GM21367 (cell line): ENCODE measurements around the gene RHOU.

Source experiments
- ATAC-seq: cut with Tn5 transposase; IDR thresholded peaks from one replicate; pipeline ENCODE4 v1.9.1; 2021; ENCODE audit not compliant: unreplicated experiment

Gene RHOU

DNA sequence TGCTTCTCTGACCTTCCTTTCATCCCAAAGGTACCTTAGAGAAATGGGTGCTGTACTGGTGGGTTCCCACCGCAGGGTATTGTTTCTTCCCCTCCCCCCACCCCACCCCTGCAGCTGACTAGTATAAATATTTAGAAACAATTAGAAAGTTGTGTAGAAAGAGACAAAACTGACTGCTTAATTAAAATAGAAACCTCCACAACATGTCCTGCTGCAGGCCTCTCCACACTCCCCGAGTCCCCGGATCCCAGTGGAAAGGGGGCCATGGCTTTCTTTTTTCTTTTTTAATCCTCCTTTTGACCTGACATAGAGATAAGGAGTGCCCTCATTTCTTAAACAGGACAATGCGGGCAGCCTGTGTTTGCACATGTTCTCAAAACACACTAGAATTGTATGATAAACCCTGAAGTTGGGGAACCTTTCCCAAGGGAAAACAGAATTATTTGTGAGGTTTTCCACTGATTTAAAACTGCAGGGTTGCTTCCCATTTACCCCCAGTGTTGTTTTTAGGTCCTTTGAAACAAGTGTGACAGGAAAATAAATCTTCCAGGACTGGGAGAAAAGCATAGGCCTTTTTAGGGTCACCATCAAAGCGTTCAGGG, 1.7 kb downstream of the RHOU start:
- no peak for ATAC-seq

DNA sequence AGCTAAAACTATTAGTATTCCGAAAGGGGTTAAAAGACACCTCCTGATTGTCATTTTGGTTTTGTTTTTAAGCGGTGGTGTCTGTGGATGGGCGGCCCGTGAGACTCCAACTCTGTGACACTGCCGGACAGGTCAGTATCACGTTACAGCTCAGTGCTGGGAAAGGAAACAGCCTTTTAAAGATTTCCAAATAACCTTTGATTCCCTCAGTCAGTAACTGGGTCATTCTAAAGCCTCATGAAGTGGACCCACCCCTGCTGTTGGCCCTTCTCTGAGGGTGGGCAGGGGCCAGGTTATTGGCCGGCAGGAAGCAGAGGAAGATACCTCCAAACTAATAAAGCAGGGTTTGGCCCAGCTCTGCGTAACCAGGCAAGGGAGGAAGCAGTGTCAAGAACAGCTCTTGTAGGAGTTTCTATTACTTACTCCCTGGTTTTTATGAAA, 2.3 kb downstream of the RHOU start:
- ATAC-seq: no peak

DNA sequence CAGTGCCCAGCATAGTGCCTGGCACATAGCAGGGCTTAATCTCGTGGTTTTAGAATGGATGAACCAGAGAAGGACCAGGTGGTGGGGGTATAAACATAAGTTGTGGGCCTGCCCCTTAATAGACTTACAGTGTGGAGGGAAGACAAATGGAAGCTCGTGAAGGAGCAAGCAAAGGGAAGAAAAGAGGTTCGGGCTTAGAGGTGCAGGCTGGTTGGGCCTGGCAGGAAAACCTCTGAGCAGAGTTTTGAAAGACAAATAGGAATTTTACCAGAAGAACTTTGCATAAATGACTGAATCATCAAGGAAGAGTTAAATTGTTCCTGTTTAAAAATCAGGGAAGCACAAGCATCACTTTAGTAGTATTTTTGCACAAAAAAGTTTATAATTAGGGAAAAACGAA, 4.5 kb downstream of the RHOU start:
- ATAC-seq: no peak

DNA sequence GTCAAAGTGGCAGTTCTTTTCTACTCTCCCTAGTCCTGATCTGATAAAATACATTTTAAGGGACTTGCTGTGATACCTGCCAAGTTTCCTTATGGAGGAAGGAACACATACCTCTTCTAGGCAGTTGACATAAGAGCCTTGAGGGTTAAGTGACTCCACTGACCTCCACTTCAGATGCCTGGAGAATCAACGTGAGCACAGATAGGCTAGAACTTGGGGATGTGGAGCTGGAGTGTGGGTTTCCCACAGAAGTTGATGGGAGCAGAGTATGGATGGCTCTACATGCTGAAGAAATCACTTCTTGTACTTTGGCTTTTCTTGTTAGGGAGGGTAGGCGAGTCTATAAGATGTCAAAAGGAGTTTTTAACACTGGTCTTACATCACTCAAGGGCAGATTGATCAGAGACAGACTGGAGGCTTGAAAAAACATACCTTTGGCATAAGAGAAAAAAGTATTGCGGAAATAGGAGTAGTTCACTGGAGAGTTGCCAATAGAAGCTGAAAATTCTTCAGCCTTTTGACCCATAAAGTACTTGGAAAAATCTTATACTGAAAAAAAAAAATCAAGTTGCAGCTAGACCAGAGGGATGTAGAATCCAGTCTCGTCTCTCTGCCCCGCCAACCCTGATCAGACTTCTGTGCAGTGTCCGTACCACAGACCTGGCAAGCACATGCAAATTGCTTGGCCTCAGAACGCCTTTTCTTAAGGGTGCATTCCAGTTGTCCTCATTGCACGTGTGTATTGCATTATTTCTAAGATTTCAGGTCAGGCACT, 5.5 kb downstream of the RHOU start:
- no peak for ATAC-seq

DNA sequence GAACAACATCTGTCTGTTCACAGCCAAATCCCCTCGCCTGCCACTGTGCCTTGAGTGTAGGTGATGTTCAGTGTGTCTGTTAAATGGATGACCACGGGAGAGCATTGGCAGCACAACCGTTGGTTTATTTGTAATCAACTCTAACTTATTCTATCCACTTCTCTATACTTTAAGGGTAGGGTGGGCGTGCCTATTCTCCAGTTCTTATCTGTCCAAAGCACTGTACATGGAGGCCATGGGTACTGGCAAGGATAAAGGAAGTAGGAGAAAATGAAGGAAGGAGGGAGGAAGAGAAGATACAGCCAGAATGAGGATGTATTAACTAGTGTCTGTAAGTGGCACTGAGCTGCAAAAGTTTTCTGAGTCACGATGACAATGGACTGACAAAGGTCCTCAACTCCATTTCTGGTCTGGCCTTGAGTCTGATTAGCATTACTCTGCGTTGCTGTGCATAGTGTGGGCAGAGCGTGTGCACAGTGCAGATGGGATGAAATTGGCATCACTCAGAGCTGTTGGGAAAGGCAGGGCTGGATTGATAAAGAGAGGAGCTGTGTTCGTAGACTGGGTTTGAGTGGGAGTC, 7.1 kb downstream of the RHOU start:
- no peak for ATAC-seq

GRCh38 chr1:228743405-228743804, 8.1 kb downstream of the RHOU start:
- ATAC-seq: no peak

GRCh38 chr1:228744356-228744755, 9.1 kb downstream of the RHOU start:
- ATAC-seq: no peak

GRCh38 chr1:228744918-228745317, 9.6 kb downstream of the RHOU start:
- no peak for ATAC-seq

GRCh38 chr1:228745497-228745896, 10.2 kb downstream of the RHOU start:
- no peak for ATAC-seq

DNA sequence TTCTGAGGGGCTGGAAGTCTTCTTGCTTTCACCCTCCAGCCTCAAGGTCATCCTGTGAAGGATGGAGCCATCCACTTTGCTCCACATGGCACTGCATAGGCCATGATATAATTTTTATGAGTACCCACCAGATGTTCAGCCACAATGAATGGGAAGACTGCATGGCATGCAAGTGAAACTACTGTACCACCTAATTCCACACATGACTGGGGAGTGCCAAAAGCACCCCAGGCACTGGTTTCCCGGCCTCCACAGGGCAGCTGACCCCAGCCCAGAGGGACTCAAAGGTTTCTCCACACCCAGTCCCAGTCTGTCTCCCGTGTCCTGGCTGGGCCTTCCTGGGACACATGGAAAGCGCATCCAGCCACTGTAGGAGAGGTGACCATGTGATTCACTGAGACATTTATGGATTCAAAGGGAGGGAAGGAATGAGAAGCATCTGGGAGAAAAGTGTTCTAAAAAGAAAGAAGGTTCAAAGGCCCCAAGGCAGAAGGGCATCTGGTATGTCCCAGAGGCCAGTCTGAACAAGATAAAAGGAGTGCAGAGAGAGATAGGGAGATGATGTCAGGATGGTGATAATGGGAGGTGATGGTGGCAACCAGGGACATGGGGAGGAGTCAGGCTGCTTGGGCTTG, 12.1 kb downstream of the RHOU start:
- ATAC-seq: no peak

DNA sequence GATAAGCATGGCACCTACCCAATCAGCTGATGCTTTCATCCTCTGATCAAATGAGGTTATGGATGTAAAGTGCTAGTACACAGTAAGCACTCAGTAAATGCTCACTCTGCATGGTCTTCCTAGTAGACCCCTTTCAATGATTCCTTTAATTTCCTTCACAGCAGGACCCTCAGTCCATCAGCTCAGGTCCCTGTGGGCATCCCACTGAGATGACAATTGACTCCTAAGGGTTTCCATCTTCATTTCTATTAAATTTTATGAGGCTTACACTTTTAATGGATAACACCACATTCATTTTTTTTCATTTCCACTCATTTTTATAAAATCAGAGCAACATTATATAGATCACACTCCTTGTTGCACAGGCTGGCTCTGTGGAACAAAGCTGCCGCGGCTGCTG, 12.8 kb downstream of the RHOU start:
- no peak for ATAC-seq

- no peak for ATAC-seq
Observed at GRCh38 chr1:228748431-228748830, 13.2 kb downstream of the RHOU start.

DNA sequence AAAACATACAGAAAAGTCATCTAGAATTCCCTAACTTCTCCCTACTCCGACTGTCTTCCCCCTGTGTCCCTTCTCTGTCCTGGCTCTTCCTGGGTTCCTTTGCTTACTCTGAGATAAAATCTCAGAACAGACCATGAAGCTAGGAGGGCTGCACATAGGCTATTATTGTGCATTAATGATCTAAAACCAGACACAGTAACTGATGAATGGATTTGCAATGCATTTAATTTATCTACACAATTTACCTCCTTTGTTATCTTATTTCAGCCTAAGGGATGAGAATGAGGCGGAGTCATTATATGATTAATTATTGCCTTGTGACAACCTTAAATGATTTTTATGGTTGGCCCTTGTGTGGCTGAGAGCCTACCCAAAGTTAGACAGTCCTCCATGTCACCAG, 14.5 kb downstream of the RHOU start:
- no peak for ATAC-seq

- ATAC-seq: no peak
Observed at GRCh38 chr1:228750915-228751314, 15.6 kb downstream of the RHOU start.

DNA sequence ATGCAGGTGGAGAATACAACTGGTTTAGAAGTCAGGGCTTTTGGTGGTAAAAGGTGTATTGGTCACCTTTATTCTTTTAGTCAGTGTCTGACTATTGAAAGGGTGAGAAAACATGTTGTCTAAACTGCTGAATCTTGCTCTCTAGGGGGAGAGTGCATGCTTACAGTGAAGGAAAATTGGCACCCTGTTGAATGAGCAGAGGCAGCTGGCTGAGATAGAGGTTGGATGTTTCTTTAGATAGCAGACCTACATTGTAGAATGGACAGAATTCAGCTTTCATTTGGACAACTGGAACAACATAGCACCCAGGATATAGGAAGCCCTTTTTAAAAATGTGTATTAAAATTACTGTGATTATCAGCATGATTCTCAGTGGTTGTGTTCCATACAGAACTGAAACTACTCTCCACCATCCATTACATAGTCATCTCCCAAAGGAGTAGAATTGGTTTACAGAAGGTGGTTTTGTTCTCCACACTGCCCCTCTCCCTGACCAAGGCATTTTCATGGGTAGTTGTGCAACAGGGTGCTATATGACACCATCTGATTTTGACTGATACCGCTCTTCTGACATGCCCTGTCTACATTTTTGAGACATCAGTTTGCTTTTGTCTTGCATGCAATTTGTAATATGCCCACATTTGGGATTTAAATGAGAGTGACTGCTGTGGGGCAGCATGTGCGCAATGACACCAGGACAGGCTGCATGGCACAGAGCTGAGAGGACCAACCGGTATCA, 16.2 kb downstream of the RHOU start:
- ATAC-seq: no peak

- no peak for ATAC-seq
Observed at GRCh38 chr1:228752258-228752657, 17.0 kb downstream of the RHOU start.

- no peak for ATAC-seq
Observed at GRCh38 chr1:228752675-228753265, 17.5 kb downstream of the RHOU start.

- ATAC-seq: no peak
Observed at GRCh38 chr1:228753287-228753686, 18.0 kb downstream of the RHOU start.

DNA sequence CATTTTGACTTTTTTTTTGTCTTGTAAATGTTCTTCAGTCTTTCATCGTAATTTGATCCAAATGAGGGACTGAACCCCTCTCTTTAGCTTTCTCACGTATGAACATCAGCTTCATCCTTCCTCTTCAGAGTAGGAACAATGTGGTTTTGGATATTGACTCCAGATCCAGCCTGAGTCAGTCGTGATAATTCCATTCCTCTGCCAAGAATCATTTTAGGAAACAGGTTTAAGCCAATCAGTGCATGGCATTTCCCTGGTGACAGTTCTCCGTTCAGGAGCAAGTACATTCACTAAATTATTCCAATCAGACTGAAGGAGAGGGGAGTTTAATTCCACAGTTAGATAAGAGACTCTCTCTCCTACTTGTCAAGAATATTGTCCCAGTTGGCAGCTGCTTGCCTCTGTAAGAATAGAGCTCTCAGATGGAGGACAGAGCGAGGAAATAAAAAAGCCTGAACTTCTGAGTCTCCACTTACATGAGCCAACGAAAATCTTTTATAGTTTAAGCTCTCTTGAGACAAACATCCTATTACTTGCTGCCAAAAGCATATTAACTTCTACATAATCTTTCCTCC, 18.6 kb downstream of the RHOU start:
- no peak for ATAC-seq

DNA sequence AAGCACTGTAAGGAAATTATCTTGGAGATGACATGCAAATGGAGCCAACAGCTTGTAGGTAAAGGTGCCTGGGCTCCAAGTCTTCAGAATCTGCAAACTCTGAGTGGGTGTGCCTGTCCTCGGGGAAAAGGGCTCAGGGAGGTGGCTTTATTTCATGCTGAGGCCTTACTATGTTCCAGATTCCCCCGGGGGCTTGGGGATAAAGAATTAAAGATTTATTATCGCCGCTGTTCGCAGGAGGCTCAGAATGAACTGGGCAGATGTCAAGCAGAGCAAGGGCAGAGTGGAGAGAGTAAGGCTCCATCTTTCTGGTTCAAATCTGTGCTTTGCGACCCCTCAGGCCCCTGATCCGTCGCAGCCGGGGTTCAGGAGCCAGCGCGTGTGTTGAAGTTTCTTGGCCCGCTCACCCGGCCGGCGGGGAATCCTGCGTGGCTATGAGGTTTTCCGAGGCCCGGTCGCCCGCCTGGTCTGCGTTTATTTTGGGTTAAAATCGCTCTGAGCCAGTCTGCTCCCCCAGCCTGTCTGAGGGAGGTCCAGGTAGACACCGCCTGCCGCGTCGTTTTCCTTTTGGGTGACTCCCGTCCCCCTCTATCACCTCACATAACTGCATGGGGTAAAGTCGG, 19.5 kb downstream of the RHOU start:
- no peak for ATAC-seq
